RCC 7860 (cell line): ENCODE data around the gene WDTC1.
"Not testable (repeated sequence)": the region's sequence is repeated elsewhere in the genome, so short reads cannot be mapped to it uniquely, and the experiment has no call there.

Experiments used
- DNase-seq: peaks from one replicate; pipeline ENCODE4 v3.0.0-alpha.2; 2015; ENCODE audit warnings: low spot score
- FAIRE-seq: peaks from 2 replicates; lab custom pipeline; 2012; peaks lifted over from hg19 to GRCh38; lab: Jason Lieb, UNC

Gene WDTC1

DNA sequence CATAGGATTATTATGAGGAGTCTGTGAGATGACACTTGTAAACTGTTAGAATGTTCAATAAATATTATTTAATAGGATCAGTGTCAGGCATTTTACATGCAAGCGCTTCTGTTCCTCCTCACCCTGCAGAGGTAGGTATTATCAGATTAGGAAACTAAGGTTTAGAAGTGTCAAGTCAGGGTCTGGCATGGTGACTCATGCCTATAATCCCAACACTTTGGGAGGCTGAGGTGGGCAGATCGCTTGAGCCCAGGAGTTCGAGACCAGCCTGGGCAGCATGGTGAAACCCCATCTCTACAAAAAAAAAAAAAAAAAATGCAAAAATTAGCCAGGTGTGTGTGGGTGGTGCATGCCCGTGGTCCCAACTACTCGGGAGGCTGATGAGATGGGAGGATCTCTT lies 9.2 kb downstream of the WDTC1 start:
- DNase-seq, FAIRE-seq: not testable (repeated sequence)

DNA sequence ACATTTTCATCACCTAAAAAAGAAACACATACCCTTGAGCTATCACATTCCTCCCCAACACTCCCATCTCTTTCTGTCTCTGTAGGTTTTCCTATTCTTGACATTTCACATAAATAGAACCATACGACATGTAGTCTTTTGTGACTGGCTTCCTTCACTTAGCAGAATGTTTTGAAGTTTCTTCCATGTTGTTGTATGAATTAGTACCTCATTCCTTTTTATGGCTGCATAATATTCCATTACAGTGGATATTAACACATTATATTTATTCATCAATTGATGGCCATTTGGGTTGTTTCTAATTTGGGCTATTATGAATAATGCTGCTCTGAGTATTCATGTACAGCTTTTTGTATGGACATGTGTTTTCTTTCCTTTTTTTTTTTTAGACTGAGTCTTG lies 11.8 kb downstream of the WDTC1 start:
- no peak for FAIRE-seq

DNA sequence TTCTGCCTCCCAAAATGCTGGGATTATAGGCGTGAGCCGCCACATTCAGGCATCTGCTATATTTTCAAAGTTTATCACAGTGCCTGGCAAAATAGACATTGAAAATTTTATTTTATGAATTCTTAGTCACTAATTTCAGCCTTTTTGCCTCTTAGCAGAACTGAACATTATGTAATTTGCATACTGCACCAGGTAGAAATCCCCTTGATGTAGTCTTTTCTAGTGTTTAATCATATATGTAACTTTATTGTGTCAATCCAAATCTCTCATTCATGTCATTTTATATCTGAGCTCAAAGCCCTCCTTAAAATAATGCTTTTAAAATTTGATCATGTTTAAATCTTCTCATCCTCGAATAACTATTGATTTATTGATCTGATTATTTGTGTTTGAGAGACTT lies 19.2 kb downstream of the WDTC1 start:
- DNase-seq (no peak), FAIRE-seq (no peak)

More for the DNA sequence above, 11.8 kb downstream of the WDTC1 start:
- no peak for DNase-seq

DNA sequence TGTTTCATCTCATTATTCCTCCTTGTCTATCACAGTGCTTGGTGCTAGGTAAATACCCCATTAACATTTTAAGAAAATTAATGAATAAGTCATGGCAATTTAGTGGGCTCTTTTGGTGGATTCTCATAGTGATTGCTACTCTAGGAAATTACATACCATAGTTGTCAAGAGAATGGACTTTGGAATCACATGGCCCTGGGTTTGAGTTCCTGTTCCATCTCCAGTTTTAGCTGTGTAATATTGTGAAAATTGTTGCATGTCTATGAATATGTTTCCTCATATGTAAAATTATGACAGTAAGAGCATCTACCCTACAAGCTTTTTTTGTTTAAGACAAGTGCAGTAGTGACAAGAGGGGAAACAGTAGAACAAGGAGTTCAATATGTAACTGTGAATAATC lies 20.7 kb downstream of the WDTC1 start:
- FAIRE-seq (no peak), DNase-seq (no peak)

DNA sequence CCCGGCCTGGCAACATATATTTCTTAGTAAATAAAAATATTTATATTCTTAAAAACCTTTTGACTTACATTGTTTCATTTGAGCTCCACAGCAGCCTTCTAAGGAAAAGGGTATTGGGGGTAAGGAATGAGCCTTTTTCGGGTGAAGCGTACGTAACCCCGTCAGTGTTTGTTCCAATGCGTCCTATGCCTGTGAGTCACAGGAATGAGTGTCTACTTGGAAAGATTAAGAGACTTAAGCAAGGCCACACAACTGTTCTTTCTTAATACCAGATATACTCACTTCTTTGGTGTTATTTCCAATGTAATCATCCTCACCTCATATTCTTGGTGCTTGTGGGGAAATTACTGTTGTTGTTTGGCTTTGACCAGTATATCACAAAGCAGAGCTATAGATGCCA lies 22.7 kb downstream of the WDTC1 start:
- DNase-seq: no peak
- no peak for FAIRE-seq

DNA sequence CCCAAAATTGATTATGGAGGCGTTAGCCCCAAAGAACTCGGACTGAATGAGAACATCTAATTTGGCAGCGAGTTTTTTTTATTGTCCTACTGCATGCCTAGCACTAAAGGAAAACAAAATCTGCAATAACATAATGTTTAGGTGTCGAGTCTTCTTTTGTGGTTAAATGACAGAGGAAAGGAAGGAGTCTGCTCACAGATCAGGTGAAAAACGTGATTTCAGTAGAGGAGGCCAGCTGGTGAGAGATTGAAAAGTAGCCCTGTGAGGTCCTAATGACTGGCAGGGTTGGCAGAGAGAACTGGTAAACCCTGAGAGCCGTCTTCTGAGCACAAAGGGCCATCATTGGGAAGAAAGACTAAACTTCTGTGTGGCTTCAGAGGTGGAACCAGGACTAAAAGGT lies 24.2 kb downstream of the WDTC1 start:
- no peak for FAIRE-seq
- DNase-seq: no peak

DNA sequence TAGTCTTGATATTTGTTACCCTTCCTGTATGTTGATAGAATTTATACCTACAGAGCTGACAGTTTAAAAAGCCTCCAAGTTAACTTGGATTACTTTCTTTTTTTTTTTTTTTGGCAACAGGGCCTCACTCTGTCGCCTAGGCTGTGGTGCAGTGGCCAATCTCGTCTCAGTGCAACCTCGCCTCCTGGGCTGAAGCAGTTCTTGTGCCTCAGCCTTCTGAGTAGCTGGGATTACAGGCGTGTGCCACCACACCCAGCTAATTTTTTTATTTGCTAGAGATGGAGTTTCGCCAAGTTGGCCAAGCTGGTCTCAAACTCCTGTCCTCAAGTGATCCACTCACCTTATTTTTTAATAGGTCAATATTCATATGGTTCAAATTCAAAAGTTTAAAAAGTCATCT lies 32.7 kb downstream of the WDTC1 start:
- DNase-seq (no peak), FAIRE-seq (no peak)

DNA sequence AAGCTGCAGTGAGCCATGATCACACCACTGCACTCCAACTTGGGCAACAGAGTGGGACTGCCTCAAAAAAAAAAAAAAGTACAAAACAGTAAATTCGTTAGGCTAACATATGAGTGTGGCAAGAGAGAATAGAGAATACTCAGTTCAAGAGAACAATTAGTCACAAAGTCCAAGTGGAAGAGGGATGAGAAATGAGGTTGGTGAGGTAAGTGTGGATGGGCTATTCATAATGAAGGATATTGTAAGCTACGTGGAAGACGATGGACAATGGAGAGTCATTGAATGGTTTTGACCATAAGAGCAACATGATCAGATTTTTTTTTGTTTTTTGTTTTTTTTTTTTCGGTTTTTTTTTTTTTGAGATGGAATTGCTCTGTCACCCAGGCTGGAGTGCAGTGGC lies 34.8 kb downstream of the WDTC1 start:
- no peak for DNase-seq
- FAIRE-seq: no peak

DNA sequence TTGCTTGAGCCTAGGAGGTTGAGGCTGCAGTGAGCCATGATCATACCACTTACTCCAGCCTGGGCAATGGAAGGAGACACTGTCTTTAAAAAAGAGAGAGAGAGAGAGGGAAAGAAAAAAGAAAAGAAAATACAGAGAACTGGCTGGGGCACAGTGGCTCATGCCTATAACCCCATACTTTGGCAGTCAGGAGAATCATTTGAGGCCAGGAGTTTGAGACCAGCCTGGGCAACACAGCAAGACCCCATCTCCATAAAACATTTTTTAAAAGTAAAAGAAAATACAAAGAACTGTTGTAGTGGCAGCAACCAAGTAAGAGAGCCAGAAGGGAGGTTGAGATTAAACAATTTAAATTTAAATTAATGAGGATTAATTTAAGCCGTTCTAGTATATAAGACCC lies 39.8 kb downstream of the WDTC1 start:
- DNase-seq (no peak), FAIRE-seq (no peak)

DNA sequence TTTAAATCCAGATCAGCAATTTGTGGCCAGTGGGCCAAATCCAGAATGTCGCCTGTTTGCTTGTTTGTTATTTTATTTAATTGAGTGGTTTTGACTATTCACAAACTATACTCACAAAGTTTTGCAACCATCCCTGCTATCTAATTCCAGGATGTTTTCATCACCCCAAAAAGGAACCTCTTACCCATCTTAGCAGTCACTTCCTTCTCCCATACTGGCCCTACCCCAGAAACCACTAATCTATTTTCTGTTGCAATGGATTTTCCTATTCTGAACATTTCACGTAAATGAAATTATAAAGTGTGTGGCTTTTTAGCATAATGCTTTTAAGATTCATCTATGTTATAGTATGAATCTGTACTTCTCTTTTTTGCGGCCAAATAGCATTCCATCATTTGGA lies 41.3 kb downstream of the WDTC1 start:
- no peak for FAIRE-seq
- no peak for DNase-seq

DNA sequence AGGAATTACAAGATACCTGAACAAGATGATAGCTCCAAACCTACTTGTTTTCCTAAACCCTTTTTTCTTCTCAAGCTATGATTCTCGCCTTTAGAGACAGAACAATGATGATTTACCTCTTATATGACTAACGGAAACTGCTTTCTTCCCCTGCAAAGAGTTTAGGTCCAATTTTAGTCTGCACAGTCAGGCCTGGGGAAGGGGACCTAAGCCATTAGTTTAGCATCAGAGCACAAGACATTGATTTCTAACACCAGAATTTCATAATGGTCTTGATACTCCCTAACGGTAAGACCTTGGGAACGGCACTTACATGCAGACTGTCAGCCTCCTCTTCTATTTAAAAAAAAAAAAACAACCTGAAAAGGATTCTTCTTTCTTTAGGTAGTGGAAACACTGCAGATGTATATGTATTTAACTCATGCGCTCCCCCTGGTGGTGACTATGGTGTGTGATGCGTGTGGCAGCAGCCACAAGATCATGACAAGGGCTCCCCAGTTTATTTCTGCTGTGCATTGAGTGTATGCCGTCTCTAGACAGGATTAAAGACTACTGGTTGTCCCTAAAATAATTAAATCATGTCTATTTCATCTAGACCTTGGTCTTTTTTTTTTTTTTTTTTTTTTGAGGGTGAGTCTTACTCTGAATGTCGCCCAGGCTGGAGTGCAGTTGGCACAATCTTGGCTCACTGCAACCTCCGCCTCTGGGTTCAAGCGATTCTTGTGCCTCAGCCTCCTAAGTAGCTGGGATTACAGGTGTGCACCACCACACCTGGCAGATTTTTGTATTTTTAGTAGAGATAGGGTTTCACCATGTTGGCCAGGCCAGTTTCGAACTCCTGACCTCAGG lies 50.2 kb downstream of the WDTC1 start:
- FAIRE-seq: peak; percentile 2
- DNase-seq: peak; percentile 66

DNA sequence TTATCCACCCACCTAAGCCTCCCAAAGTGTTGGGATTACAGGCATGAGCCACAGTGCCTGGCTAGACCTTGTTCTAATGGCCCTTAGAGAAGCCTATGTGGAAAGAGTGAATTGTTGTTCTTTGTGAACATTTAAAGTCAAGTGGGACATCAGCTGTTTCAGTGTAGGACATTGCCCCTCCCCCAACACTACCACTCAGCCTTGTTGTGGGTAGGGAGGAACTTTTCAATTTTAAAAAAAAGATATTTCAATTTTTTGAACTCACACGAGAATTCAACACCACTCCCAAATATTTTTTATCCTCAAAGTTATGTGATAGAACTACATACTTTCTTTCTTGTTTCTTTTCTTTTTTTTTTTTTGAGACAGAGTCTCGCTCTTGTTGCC lies 50.8 kb downstream of the WDTC1 start:
- DNase-seq (no peak), FAIRE-seq (no peak)

DNA sequence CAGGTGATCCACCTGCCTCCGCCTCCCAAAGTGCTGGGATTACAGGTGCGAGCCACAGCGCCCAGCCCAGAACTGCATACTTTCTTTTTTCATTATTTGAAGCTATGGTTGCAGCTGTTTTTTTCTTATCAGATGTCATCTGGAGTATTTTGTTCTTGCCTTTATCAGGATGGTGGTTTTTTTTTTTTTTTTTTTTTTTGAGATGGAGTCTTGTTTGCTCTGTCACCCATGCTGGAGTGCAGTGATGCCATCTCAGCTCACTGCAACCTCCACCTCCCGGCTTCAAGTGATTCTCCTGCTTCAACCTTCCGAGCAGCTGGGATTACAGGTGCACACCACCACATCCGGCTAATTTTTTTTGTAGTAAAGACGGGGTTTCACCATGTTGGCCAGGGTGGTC lies 51.4 kb downstream of the WDTC1 start:
- not testable (repeated sequence) for DNase-seq, FAIRE-seq

DNA sequence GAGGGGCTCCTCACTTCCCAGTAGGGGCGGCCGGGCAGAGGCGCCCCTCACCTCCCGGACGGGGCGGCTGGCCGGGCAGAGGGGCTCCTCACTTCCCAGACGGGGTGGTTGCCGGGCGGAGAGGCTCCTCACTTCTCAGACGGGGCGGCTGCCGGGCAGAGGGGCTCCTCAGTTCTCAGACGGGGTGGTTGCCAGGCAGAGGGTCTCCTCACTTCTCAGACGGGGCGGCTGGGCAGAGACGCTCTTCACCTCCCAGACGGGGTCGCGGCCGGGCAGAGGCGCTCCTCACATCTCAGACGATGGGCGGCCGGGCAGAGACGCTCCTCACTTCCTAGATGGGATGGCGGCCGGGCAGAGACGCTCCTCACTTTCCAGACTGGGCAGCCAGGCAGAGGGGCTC lies 54.7 kb downstream of the WDTC1 start:
- FAIRE-seq, DNase-seq: not testable (repeated sequence)

DNA sequence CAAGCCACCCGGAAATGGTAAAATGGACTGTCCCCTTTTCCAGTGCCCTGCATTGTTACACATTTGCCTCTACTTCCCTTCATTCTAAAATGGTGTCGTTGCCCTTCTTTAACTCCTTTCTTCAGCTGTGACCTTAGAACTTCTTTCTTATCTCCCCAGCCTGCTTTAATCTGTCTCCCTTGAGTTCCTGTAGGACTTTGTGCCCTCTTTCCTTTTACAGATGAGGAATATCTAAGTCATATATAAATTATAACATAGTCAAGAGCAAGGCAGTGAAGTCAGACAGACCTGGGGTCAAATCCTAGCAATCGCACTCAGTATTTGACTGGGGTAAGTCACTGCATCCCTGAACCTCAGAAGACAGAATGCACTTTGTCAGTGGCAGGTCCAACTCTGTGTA lies 56.1 kb downstream of the WDTC1 start:
- no peak for FAIRE-seq
- DNase-seq: no peak

DNA sequence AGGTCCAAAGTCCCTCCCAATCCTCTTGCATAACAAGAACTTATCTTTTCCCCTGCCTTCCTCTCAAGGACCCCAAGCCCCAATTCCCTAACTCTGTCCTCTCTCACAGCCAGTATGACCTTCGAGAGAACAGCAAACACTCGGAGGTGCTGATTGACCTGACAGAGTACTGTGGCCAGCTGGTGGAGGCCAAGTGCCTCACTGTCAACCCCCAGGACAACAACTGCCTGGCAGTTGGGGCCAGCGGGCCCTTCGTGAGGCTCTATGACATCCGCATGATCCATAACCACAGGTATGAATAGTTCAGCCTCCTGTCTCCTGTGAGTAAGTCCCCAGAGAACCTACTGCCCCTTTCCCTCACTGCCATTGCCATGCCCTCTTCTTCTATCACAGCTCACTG lies 57.7 kb downstream of the WDTC1 start:
- DNase-seq: peak; percentile 83
- peak; percentile 4 for FAIRE-seq

DNA sequence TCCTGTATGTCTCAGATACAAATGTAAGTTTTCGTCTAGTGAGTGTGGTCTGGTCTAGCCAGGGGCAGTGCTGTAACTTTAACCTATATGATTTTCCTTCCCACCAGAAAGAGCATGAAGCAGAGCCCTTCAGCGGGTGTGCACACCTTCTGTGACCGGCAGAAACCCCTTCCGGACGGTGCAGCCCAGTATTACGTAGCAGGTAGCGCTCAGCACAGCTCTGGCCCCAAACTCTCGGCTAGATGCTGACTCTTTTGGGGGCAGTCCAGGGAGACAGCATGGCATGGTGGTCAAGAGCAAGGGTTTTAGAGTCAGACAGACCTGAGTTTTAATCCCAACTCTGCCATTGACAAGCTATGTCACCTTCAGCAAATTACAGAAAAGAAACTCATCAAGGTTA lies 59.5 kb downstream of the WDTC1 start:
- FAIRE-seq: no peak
- DNase-seq: no peak

DNA sequence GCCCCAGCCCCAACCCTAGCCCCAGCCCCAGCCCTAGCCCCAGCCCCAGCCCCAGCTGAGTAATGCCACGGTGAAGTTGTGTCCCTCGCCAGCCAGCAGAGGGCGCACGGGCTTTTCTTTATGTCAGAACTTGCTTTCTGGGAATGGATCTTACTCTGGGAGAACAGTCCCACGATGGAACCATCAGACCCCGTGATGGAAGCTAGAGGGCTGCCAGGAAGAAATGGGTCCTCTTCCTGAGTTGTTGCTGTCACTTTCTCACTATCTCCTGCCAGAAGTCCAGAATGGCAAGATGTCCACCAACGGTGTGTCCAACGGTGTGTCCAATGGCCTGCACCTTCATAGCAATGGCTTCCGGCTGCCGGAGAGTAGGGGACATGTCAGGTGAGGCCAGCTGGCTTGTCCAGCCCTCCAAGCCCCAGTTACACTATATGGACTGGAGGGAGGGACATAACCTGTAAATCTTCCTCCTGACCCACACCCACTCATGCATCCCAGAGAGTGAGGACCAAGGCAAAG lies 62.4 kb downstream of the WDTC1 start:
- DNase-seq: peak; percentile 17
- no peak for FAIRE-seq

DNA sequence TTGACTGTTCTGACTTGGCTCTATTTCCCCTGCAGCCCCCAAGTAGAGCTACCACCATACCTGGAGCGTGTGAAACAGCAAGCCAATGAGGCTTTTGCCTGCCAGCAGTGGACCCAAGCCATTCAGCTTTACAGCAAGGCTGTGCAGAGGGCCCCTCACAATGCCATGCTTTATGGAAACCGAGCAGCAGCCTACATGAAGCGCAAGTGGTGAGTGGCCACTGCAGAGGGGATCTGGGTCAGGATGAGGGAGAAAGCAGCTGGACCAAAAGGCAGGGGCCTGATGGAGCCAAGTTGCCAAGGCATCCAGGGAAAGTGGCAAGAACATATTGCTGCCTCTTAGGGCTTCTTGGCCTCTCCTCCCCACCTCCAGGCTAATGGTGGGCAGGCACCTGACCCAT lies 63.5 kb downstream of the WDTC1 start:
- FAIRE-seq (no peak), DNase-seq (no peak)

DNA sequence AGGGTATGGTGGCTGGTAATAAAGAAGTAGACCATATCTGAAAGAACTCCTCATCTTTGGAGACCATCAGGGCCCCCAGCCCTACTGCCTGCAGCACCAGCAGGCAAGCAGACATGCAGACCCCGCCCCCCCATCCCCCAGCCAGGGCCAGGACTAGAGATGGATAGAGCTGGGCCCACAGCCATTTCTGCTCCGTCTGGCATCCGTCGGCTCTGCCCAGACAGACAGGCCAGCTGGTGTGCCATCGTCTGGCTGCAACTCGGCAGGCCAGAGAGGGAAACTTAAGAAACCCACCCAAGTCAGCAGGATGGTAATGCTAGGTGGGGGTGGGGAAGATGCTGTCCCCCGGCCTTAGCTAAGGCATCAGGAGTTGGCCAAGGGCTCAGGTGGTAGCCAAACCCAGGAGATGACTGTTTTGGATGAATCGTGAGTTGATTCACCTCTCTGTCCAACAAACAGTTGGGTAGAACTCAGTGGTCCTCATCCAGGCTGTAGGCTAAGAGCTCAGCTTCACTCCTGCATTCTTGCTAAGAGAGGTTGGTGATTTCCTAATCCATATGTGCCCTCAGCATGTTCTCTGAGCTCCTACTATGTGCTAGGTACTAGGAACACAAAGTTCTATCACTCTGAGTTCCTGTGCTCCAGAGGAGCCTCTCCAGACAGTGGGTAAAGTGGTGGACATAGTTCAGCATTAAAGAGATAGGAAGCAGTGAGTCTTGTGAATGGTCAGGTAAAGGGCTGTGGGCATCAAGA lies 64.4 kb downstream of the WDTC1 start:
- FAIRE-seq: no peak

DNA sequence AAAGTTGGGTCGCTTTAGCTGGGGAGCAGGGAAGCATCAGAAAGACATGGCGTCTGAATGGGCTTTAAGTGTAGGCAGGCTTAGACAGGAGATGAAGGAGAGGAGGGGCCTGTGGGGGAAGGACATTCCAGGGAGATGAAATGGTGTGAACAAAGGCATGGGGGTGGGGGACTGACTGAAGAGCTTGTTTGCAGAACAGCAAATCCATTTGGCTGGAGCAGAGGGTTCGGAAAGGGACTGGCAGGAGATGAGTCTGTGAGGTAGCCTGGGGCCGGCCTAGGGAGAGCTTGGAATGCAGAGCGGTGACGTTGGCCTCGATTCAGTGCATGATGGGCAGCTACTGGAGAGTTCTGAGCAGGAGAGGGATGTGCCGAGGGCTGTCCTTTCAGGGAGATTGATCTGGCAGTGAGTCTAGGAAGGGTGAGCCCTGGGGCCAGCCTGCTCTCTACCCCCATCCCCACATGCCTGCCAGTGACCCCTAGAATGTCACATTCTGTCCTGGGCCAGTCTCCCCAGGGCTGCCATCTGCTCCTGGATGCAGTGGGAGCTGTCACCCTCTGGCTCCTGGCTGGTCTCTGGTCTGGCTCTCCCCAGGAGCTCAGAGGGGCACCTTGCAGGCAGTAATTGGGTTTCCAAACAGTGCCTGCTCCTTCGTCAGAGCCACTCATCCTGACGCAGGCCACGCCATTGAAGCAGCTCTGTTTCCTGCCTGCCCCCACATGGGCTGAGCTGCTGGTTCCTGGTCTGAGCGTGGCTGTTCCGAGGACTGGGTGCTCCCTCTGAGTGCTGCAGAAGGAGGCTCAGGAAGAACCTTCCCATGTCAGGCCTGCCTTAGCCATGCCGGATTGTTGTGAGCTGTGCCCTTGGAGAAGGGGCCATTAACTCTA lies 65.2 kb downstream of the WDTC1 start:
- FAIRE-seq (no peak), DNase-seq (peak; percentile 79)

More for the DNA sequence above, 64.4 kb downstream of the WDTC1 start:
- DNase-seq: no peak
